ENCODE measurements around the gene ZNF782.
"Not testable (repeated sequence)": the region's sequence is repeated elsewhere in the genome, so short reads cannot be mapped to it uniquely, and the experiment has no call there.

Gene ZNF782

DNA sequence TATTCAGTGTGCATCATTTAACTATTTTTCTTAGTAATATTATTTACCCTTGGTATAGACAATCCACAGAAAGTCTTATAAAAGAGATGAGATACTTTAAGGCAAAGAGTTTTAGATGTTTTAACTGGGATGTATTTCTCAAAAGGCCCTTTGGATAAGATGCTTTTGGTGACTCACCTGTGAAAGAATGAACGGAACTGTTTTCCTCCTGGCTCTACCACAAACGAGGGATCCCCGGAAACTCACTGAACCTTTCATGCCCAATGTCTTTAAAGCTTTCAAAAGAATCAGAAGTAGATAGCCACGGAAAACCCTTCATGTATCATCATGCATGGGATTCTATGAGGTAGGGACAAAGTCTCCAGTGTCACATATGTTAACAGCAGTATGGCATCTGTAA is 1.6 kb downstream of the ZNF782 start:
- peaks cover 3% of the 10 kb centered on the region; the same call in 1 of the 2 replicates for H3K36me3 ChIP-seq (ENCODE audit: control insufficient read depth, insufficient read depth, low read length)
- H3K9ac ChIP-seq (ENCODE audit: low read length) = no peak overlapping the region
- H3K4me1 ChIP-seq (ENCODE audit: control insufficient read depth, insufficient read depth, low read length) = peaks cover 19% of the 10 kb centered on the region
- no peak overlapping the region for H3K27ac ChIP-seq (ENCODE audit: low read depth, low read length)
- H3K4me3 ChIP-seq (ENCODE audit: low read depth, low read length) = no peak overlapping the region
- H3K27me3 ChIP-seq (ENCODE audit: control insufficient read depth, insufficient read depth, low read length) = no peaks in the 10 kb centered on the region
- H3K9me3 ChIP-seq (ENCODE audit: control insufficient read depth, insufficient read depth, low read depth, low read length) = peaks cover 18% of the 10 kb centered on the region; the same call in 1 of the 2 replicates

GRCh38 chr9:96844040-96844439 is 10.3 kb downstream of the ZNF782 start:
- Histone ChIP-seq H3K4me3 (ENCODE audit: low read depth, low read length) (no peak overlapping the region), H3K9ac (ENCODE audit: low read length) (no peak overlapping the region), H3K9me3 (ENCODE audit: control insufficient read depth, insufficient read depth, low read depth, low read length) (peaks cover 47% of the 10 kb centered on the region; the same call in 1 of the 2 replicates), H3K36me3 (ENCODE audit: control insufficient read depth, insufficient read depth, low read length) (peaks cover 19% of the 10 kb centered on the region), H3K27me3 (ENCODE audit: control insufficient read depth, insufficient read depth, low read length) (no peaks in the 10 kb centered on the region), H3K27ac (ENCODE audit: low read depth, low read length) (no peak overlapping the region), H3K4me1 (ENCODE audit: control insufficient read depth, insufficient read depth, low read length) (no peaks in the 10 kb centered on the region)

GRCh38 chr9:96818533-96818932 is 35.8 kb downstream of the ZNF782 start:
- Histone ChIP-seq H3K27me3 (ENCODE audit: control insufficient read depth, insufficient read depth, low read length) (no peaks in the 10 kb centered on the region), H3K27ac (ENCODE audit: low read depth, low read length) (no peak overlapping the region), H3K36me3 (ENCODE audit: control insufficient read depth, insufficient read depth, low read length) (peaks cover 40% of the 10 kb centered on the region), H3K9ac (ENCODE audit: low read length) (no peak overlapping the region), H3K9me3 (ENCODE audit: control insufficient read depth, insufficient read depth, low read depth, low read length) (peaks cover 84% of the 10 kb centered on the region), H3K4me3 (ENCODE audit: low read depth, low read length) (no peak overlapping the region), H3K4me1 (ENCODE audit: control insufficient read depth, insufficient read depth, low read length) (no peaks in the 10 kb centered on the region)

GRCh38 chr9:96817973-96818372 is 36.3 kb downstream of the ZNF782 start:
- Histone ChIP-seq H3K36me3 (ENCODE audit: control insufficient read depth, insufficient read depth, low read length) (peaks cover 34% of the 10 kb centered on the region), H3K27me3 (ENCODE audit: control insufficient read depth, insufficient read depth, low read length) (no peaks in the 10 kb centered on the region), H3K4me1 (ENCODE audit: control insufficient read depth, insufficient read depth, low read length) (no peaks in the 10 kb centered on the region), H3K4me3 (ENCODE audit: low read depth, low read length) (no peak overlapping the region), H3K9me3 (ENCODE audit: control insufficient read depth, insufficient read depth, low read depth, low read length) (peaks cover 80% of the 10 kb centered on the region), H3K9ac (ENCODE audit: low read length) (no peak overlapping the region), H3K27ac (ENCODE audit: low read depth, low read length) (no peak overlapping the region)

- no peaks in the 10 kb centered on the region for H3K27me3 ChIP-seq (ENCODE audit: control insufficient read depth, insufficient read depth, low read length)
- H3K4me1 ChIP-seq (ENCODE audit: control insufficient read depth, insufficient read depth, low read length) = no peaks in the 10 kb centered on the region
- no peak overlapping the region for H3K27ac ChIP-seq (ENCODE audit: low read depth, low read length)
- H3K4me3 ChIP-seq (ENCODE audit: low read depth, low read length) = no peak overlapping the region
- H3K9ac ChIP-seq (ENCODE audit: low read length) = no peak overlapping the region
- peaks cover 8% of the 10 kb centered on the region for H3K36me3 ChIP-seq (ENCODE audit: control insufficient read depth, insufficient read depth, low read length)
- H3K9me3 ChIP-seq (ENCODE audit: control insufficient read depth, insufficient read depth, low read depth, low read length) = peaks cover 63% of the 10 kb centered on the region
These were observed 40.7 kb downstream of the ZNF782 start for GRCh38 chr9:96813607-96814006.

GRCh38 chr9:96798959-96799358 is 55.4 kb downstream of the ZNF782 start:
- peaks cover 39% of the 10 kb centered on the region for H3K9me3 ChIP-seq (ENCODE audit: control insufficient read depth, insufficient read depth, low read depth, low read length)
- not testable (repeated sequence) for H3K4me3 ChIP-seq (ENCODE audit: low read depth, low read length)

GRCh38 chr9:96784021-96784420 is 70.3 kb downstream of the ZNF782 start:
- H3K9me3 ChIP-seq (ENCODE audit: control insufficient read depth, insufficient read depth, low read depth, low read length) = peaks cover 5% of the 10 kb centered on the region; the same call in 1 of the 2 replicates
- H3K4me3 ChIP-seq (ENCODE audit: low read depth, low read length) = no peak overlapping the region
- H3K9ac ChIP-seq (ENCODE audit: low read length) = no peak overlapping the region
- H3K27me3 ChIP-seq (ENCODE audit: control insufficient read depth, insufficient read depth, low read length) = no peaks in the 10 kb centered on the region
- no peak overlapping the region for H3K27ac ChIP-seq (ENCODE audit: low read depth, low read length)
- H3K4me1 ChIP-seq (ENCODE audit: control insufficient read depth, insufficient read depth, low read length) = no peaks in the 10 kb centered on the region
- H3K36me3 ChIP-seq (ENCODE audit: control insufficient read depth, insufficient read depth, low read length) = no peaks in the 10 kb centered on the region

More at GRCh38 chr9:96798959-96799358, 55.4 kb downstream of the ZNF782 start:
- H3K27ac ChIP-seq (ENCODE audit: low read depth, low read length); H3K36me3 ChIP-seq (ENCODE audit: control insufficient read depth, insufficient read depth, low read length); H3K27me3 ChIP-seq (ENCODE audit: control insufficient read depth, insufficient read depth, low read length); H3K9ac ChIP-seq (ENCODE audit: low read length); H3K4me1 ChIP-seq (ENCODE audit: control insufficient read depth, insufficient read depth, low read length): not testable (repeated sequence)

GRCh38 chr9:96782235-96782634 is 72.1 kb downstream of the ZNF782 start:
- H3K9ac ChIP-seq (ENCODE audit: low read length) = no peak overlapping the region
- H3K4me3 ChIP-seq (ENCODE audit: low read depth, low read length) = no peak overlapping the region
- no peak overlapping the region for H3K27ac ChIP-seq (ENCODE audit: low read depth, low read length)
- no peaks in the 10 kb centered on the region for H3K36me3 ChIP-seq (ENCODE audit: control insufficient read depth, insufficient read depth, low read length)
- H3K9me3 ChIP-seq (ENCODE audit: control insufficient read depth, insufficient read depth, low read depth, low read length) = no peaks in the 10 kb centered on the region; the same call in 1 of the 2 replicates
- no peaks in the 10 kb centered on the region for H3K27me3 ChIP-seq (ENCODE audit: control insufficient read depth, insufficient read depth, low read length)
- H3K4me1 ChIP-seq (ENCODE audit: control insufficient read depth, insufficient read depth, low read length) = peaks cover 3% of the 10 kb centered on the region; the same call in 1 of the 2 replicates

DNA sequence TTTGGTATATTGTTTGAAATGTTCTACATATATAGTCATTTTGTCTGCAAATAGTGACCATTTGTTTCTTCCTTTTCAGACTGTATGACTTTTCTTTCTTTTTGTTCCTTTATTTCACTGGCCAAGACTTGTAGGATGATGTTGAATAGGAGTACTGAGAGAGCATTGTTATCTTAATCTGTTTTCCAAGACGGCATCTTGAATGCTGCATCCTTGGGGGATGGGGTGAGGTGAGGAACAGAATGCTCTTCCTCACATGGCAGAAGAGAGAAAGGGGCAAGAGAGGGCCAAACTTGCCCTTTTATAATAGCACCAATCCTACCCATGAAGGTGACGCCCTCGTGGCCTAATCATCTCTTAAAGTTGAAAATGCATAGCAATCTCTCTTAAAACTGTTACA is 72.8 kb downstream of the ZNF782 start:
- Histone ChIP-seq H3K9ac (ENCODE audit: low read length) (no peak overlapping the region), H3K4me1 (ENCODE audit: control insufficient read depth, insufficient read depth, low read length) (peaks cover 5% of the 10 kb centered on the region; the same call in 1 of the 2 replicates), H3K27me3 (ENCODE audit: control insufficient read depth, insufficient read depth, low read length) (no peaks in the 10 kb centered on the region), H3K4me3 (ENCODE audit: low read depth, low read length) (no peak overlapping the region), H3K9me3 (ENCODE audit: control insufficient read depth, insufficient read depth, low read depth, low read length) (no peaks in the 10 kb centered on the region; the same call in 1 of the 2 replicates), H3K36me3 (ENCODE audit: control insufficient read depth, insufficient read depth, low read length) (no peaks in the 10 kb centered on the region), H3K27ac (ENCODE audit: low read depth, low read length) (no peak overlapping the region)

- Histone ChIP-seq H3K9me3 (ENCODE audit: control insufficient read depth, insufficient read depth, low read depth, low read length) (no peaks in the 10 kb centered on the region; the same call in 1 of the 2 replicates), H3K4me1 (ENCODE audit: control insufficient read depth, insufficient read depth, low read length) (peaks cover 5% of the 10 kb centered on the region; the same call in 1 of the 2 replicates), H3K27me3 (ENCODE audit: control insufficient read depth, insufficient read depth, low read length) (no peaks in the 10 kb centered on the region), H3K9ac (ENCODE audit: low read length) (no peak overlapping the region), H3K27ac (ENCODE audit: low read depth, low read length) (no peak overlapping the region), H3K4me3 (ENCODE audit: low read depth, low read length) (no peak overlapping the region), H3K36me3 (ENCODE audit: control insufficient read depth, insufficient read depth, low read length) (peaks cover 22% of the 10 kb centered on the region)
These were observed 75.2 kb downstream of the ZNF782 start for GRCh38 chr9:96779089-96779488.

DNA sequence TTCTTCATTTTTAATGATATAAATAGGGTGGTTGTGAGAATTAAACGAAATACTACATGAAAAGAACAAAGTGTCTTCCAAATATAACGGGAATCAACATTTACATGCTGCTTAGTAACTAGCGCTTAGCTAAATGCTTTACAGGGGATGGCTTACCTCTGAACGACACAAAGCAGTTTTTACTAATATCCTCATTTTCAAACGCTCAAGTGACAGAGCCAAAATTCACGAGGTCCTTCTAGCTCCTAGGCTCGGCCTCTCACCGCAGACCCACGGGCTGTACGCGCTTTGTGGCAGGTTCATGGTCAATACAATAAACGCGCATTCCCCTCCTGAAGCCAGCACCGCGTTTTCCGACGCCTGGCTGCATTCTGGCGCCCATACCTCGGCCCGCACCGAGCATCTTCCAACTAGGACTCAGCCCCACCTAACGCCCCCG is 76.9 kb downstream of the ZNF782 start:
- H3K9ac ChIP-seq (ENCODE audit: low read length) = peak overlapping the region; percentile 30
- H3K27ac ChIP-seq (ENCODE audit: low read depth, low read length) = peak overlapping the region; percentile 47; the same call in 1 of the 2 replicates
- H3K9me3 ChIP-seq (ENCODE audit: control insufficient read depth, insufficient read depth, low read depth, low read length) = no peaks in the 10 kb centered on the region
- H3K36me3 ChIP-seq (ENCODE audit: control insufficient read depth, insufficient read depth, low read length) = peaks cover 36% of the 10 kb centered on the region
- peaks cover 5% of the 10 kb centered on the region; the same call in 1 of the 2 replicates for H3K4me1 ChIP-seq (ENCODE audit: control insufficient read depth, insufficient read depth, low read length)
- H3K27me3 ChIP-seq (ENCODE audit: control insufficient read depth, insufficient read depth, low read length) = no peaks in the 10 kb centered on the region
- peak overlapping the region; percentile 82 for H3K4me3 ChIP-seq (ENCODE audit: low read depth, low read length)

Data from HUES6 (cell line).